ENCODE results near the gene ART3. TPM values are rescaled to one million over a fixed set of nuclear protein-coding genes. Genes with fewer than 3 reads are reported as not detected.

Gene ART3
- total RNA-seq, 1 experiment from 2014 or later: 0.59 TPM

- peaks cover 28% of the 10 kb centered on the region for H3K4me1 Mint-ChIP-seq
- POLR2A ChIA-PET: interaction anchor here (0.5 kb wide), 1 partner anchor 241 kb away, joined by 3 read pairs; no protein-coding TSS in a partner anchor
- TF ChIP-seq PREB (CRISPR knock-in tag; IDR thresholded peaks at IDR 0.05; ENCODE audit: borderline replicate concordance): no peak
- TF ChIP-seq ZNF671 (CRISPR knock-in tag; IDR thresholded peaks at IDR 0.05): no peak
- no peak for TF ChIP-seq E2F4 (CRISPR knock-in tag; IDR thresholded peaks at IDR 0.05; ENCODE audit: borderline replicate concordance, low read depth)
- TF ChIP-seq JUN (CRISPR knock-in tag; IDR thresholded peaks at IDR 0.05): no peak
- no peak for TF ChIP-seq MAX (CRISPR knock-in tag; IDR thresholded peaks at IDR 0.05)
- TF ChIP-seq MYBL2 (CRISPR knock-in tag; IDR thresholded peaks at IDR 0.05): no peak
- TF ChIP-seq NR2C2 (CRISPR knock-in tag; IDR thresholded peaks at IDR 0.05): no peak
- no peak for TF ChIP-seq ELF4 (CRISPR knock-in tag; IDR thresholded peaks at IDR 0.05; ENCODE audit: low read depth)
- TF ChIP-seq FOXP4 (CRISPR knock-in tag; IDR thresholded peaks at IDR 0.05): no peak
- no peak for TF ChIP-seq IRF2 (CRISPR knock-in tag; IDR thresholded peaks at IDR 0.05; ENCODE audit: borderline replicate concordance, low read depth)
- TF ChIP-seq ESRRA (CRISPR knock-in tag; IDR thresholded peaks at IDR 0.05; ENCODE audit: borderline replicate concordance): no peak
- TF ChIP-seq CDX4 (CRISPR knock-in tag; IDR thresholded peaks at IDR 0.05; ENCODE audit: borderline replicate concordance): no peak
- no peak for TF ChIP-seq GTF2I (CRISPR knock-in tag; conservative IDR thresholded peaks at IDR 0.05)
- TF ChIP-seq SMAD4 (CRISPR knock-in tag; IDR thresholded peaks at IDR 0.05): no peak
- CTCF ChIA-PET: interaction anchor here (1.4 to 2.2 kb wide), 4 partner anchors 29 to 162 kb away, joined by 4 to 8 read pairs (median 7); no protein-coding TSS in a partner anchor
- H3K27me3 Mint-ChIP-seq (ENCODE audit: low read depth): no peaks in the 10 kb centered on the region
- no peaks in the 10 kb centered on the region for H3K9me3 Mint-ChIP-seq
- DNase-seq (ENCODE audit: low spot score) (no peak), ATAC-seq (no peak)
- no peak overlapping the region for H3K27ac Mint-ChIP-seq
- no peaks in the 10 kb centered on the region for H3K36me3 Mint-ChIP-seq
- H3K4me3 Mint-ChIP-seq: no peak overlapping the region
These were observed 16.2 kb upstream of the ART3 start for GRCh38 chr4:76058302-76058701.

- ChIA-PET POLR2A (interaction anchor here (0.5 kb wide), 1 partner anchor 240 kb away, joined by 3 read pairs; no protein-coding TSS in a partner anchor), CTCF (interaction anchor here (1.4 to 2.2 kb wide), 4 partner anchors 28 to 163 kb away, joined by 4 to 8 read pairs (median 7); no protein-coding TSS in a partner anchor)
- ATAC-seq (no peak), DNase-seq (ENCODE audit: low spot score) (no peak)
- H3K4me3 Mint-ChIP-seq: no peak overlapping the region
- no peaks in the 10 kb centered on the region for H3K27me3 Mint-ChIP-seq (ENCODE audit: low read depth)
- H3K36me3 Mint-ChIP-seq: no peaks in the 10 kb centered on the region
- H3K9me3 Mint-ChIP-seq: no peaks in the 10 kb centered on the region
- H3K27ac Mint-ChIP-seq: no peak overlapping the region
- H3K4me1 Mint-ChIP-seq: peaks cover 23% of the 10 kb centered on the region
- TF ChIP-seq ZMAT4 (CRISPR knock-in tag; IDR thresholded peaks at IDR 0.05) (no peak), ZNF532 (CRISPR knock-in tag; IDR thresholded peaks at IDR 0.05; ENCODE audit: borderline replicate concordance) (no peak), CTCF (IDR thresholded peaks at IDR 0.05) (no peak), MAX (CRISPR knock-in tag; IDR thresholded peaks at IDR 0.05) (no peak), CREM (CRISPR knock-in tag; IDR thresholded peaks at IDR 0.05) (no peak), FOXP4 (CRISPR knock-in tag; IDR thresholded peaks at IDR 0.05) (no peak), ETV6 (CRISPR knock-in tag; IDR thresholded peaks at IDR 0.05) (no peak), EMX1 (CRISPR knock-in tag; IDR thresholded peaks at IDR 0.05) (no peak)
These were observed 15.6 kb upstream of the ART3 start for GRCh38 chr4:76058888-76059426.
